Endothelial cell of umbilical vein (primary cell): Measurements from ENCODE around the gene PPP1R13L.

Experiments used
- EZH2 ChIP-seq: IDR thresholded peaks from 2 replicates; pipeline ENCODE4 v1.6.1; 2012; ENCODE audit warnings: borderline replicate concordance, low read depth, mild to moderate bottlenecking, moderate library complexity, low read length, inconsistent platforms; ENCODE audit not compliant: severe bottlenecking
- FOS ChIP-seq: IDR thresholded peaks from 2 replicates; pipeline ENCODE4 v1.6.1; 2011; ENCODE audit warnings: mild to moderate bottlenecking, low read length, moderate library complexity, borderline replicate concordance; ENCODE audit not compliant: insufficient read depth
- GATA2 ChIP-seq: IDR thresholded peaks from 2 replicates; pipeline ENCODE4 v1.7.0; 2011; ENCODE audit warnings: low read depth, mild to moderate bottlenecking, moderate library complexity, mixed read lengths, low read length; ENCODE audit not compliant: insufficient read length, insufficient read depth
- JUN ChIP-seq: IDR thresholded peaks from 2 replicates; pipeline ENCODE4 v1.6.1; 2011; ENCODE audit warnings: borderline replicate concordance, low read depth; ENCODE audit not compliant: insufficient read length, insufficient read depth
- MYC ChIP-seq: IDR thresholded peaks from one replicate; pipeline ENCODE4 v1.6.1; 2011; ENCODE audit warnings: mild to moderate bottlenecking, low read depth, low read length
- POLR2A ChIP-seq: IDR thresholded peaks from 2 replicates; pipeline ENCODE4 v1.6.1; 2012; ENCODE audit warnings: low read depth, mild to moderate bottlenecking, control low read depth, low read length
- POLR2AphosphoS5 ChIP-seq: IDR thresholded peaks from 2 replicates; pipeline ENCODE4 v1.6.1; 2012; ENCODE audit warnings: low read depth, mild to moderate bottlenecking, control low read depth, low read length, moderate library complexity; ENCODE audit not compliant: insufficient read depth
- TF ChIP-seq, protein P1 (sequence below), 2 donors: IDR thresholded peaks; 1 replicate in 1 of 2; 2 replicates in 1 of 2; pipeline ENCODE4 v1.5.1; 2011; ENCODE audit warnings: low read length in 2 of 2, mild to moderate bottlenecking in 2 of 2, moderate library complexity in 2 of 2, control low read depth in 1 of 2, inconsistent platforms in 1 of 2, low read depth in 1 of 2; ENCODE audit not compliant: insufficient read depth in 1 of 2; ENCODE audit errors: extremely low read depth in 1 of 2
- TF ChIP-seq, protein P2 (sequence below): IDR thresholded peaks from 2 replicates; pipeline ENCODE4 v1.6.1; 2011; ENCODE audit not compliant: insufficient read depth, insufficient read length

DNA sequence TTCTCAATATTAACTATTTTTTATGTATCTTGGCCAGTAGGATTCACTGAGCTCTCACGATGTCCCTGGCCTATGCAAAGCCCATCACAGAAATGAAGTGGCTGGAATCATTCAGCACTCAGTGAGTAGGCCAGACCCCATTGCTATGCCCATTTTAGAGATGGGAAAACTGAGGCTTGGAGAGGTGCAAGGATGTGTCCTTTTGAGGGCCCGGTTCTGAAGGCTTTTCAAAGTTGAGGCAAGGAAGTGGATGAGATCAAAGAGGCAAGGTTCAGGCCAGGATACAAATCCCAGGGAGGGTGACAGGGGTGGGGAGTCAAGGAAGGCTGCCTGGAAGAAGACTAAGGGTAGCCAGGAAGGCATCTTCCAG, 37.5 kb upstream of the PPP1R13L start:
- TF ChIP-seq, protein P1, sequence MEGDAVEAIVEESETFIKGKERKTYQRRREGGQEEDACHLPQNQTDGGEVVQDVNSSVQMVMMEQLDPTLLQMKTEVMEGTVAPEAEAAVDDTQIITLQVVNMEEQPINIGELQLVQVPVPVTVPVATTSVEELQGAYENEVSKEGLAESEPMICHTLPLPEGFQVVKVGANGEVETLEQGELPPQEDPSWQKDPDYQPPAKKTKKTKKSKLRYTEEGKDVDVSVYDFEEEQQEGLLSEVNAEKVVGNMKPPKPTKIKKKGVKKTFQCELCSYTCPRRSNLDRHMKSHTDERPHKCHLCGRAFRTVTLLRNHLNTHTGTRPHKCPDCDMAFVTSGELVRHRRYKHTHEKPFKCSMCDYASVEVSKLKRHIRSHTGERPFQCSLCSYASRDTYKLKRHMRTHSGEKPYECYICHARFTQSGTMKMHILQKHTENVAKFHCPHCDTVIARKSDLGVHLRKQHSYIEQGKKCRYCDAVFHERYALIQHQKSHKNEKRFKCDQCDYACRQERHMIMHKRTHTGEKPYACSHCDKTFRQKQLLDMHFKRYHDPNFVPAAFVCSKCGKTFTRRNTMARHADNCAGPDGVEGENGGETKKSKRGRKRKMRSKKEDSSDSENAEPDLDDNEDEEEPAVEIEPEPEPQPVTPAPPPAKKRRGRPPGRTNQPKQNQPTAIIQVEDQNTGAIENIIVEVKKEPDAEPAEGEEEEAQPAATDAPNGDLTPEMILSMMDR (IDR thresholded peaks at IDR 0.05; ENCODE audit: extremely low read depth in 1 of 2, insufficient read depth in 1 of 2, low read depth in 1 of 2, low read length in 2 of 2): no peak
- TF ChIP-seq, protein P2, sequence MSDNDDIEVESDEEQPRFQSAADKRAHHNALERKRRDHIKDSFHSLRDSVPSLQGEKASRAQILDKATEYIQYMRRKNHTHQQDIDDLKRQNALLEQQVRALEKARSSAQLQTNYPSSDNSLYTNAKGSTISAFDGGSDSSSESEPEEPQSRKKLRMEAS: no peak
- no peak for TF ChIP-seq POLR2A
- no peak for TF ChIP-seq EZH2
- no peak for TF ChIP-seq MYC
- TF ChIP-seq POLR2AphosphoS5: no peak
- TF ChIP-seq FOS: no peak
- no peak for TF ChIP-seq JUN
- no peak for TF ChIP-seq GATA2
